ENCODE data around the gene PRDX6.

DNA sequence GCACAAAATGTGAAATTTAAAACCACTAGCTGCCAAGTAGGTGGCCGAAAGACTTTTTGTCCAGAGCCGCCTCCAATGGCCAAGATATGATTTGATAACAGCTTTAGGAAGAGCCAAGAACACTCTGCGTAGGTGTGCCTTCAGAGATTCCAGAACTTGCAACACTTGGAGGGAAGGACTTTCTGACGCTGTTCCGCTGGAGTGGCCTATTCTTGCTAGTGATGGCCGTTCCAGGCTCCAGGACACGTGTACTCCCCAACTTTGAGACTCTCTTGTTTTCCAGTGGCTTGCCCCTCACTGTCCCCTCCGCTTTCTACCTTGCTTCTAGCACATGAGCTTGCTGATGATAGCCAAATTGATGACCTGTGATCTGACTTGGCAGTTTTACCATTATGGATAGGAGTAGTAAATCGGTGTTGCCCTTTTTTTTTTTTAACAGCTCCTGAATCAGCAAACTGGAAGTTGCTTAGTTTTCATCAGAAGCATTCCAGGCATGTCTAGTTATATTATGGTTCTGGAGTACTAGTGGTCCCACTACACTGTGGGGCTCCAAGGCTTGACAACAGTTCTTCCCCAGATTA, 1.0 kb downstream of the PRDX6 start:
- no peak for TF ChIP-seq EZH2 (IDR thresholded peaks at IDR 0.05; ENCODE audit: low read depth)
- TF ChIP-seq, protein P1, sequence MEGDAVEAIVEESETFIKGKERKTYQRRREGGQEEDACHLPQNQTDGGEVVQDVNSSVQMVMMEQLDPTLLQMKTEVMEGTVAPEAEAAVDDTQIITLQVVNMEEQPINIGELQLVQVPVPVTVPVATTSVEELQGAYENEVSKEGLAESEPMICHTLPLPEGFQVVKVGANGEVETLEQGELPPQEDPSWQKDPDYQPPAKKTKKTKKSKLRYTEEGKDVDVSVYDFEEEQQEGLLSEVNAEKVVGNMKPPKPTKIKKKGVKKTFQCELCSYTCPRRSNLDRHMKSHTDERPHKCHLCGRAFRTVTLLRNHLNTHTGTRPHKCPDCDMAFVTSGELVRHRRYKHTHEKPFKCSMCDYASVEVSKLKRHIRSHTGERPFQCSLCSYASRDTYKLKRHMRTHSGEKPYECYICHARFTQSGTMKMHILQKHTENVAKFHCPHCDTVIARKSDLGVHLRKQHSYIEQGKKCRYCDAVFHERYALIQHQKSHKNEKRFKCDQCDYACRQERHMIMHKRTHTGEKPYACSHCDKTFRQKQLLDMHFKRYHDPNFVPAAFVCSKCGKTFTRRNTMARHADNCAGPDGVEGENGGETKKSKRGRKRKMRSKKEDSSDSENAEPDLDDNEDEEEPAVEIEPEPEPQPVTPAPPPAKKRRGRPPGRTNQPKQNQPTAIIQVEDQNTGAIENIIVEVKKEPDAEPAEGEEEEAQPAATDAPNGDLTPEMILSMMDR (conservative IDR thresholded peaks at IDR 0.05), result no peak

Data from PC-9 (cell line).